Activated naive CD8-positive, alpha-beta T cell treated with anti-CD3 and anti-CD28 coated beads for 36 hours (primary cell): Measurements from ENCODE around the gene PTPN20. TPM values are rescaled to one million over a fixed set of nuclear protein-coding genes. Genes with fewer than 3 reads are reported as not detected.

ENCODE experiments used
- DNase-seq: peaks from one replicate; pipeline ENCODE4 v3.0.0; 2021
- H3K27ac Mint-ChIP-seq: one replicate; pipeline ENCODE4 v1.8.0; 2022; ENCODE audit warnings: mild to moderate bottlenecking, moderate library complexity, mixed read lengths
- H3K27me3 Mint-ChIP-seq: one replicate; pipeline ENCODE4 v1.8.0; 2022; ENCODE audit warnings: mild to moderate bottlenecking, mixed read lengths
- H3K36me3 Mint-ChIP-seq: one replicate; pipeline ENCODE4 v1.8.0; 2021; ENCODE audit warnings: mild to moderate bottlenecking, mixed read lengths
- H3K4me1 Mint-ChIP-seq: one replicate; pipeline ENCODE4 v1.8.0; 2021; ENCODE audit warnings: mixed read lengths
- H3K4me3 Mint-ChIP-seq: one replicate; pipeline ENCODE4 v1.8.0; 2022; ENCODE audit warnings: mild to moderate bottlenecking, moderate library complexity, mixed read lengths
- H3K9me3 Mint-ChIP-seq: one replicate; pipeline ENCODE4 v1.8.0; 2022; ENCODE audit warnings: mixed read lengths
- total RNA-seq, 2 experiments: library from RNA; stranded (reverse); gene quantifications; one replicate each; pipeline ENCODE4 v1.2.3, GENCODE V29; 2021

PTPN20 gene
- total RNA-seq, 2 experiments from 2014 or later = 1.8 to 2.6 TPM

GRCh38 chr10:46999217-46999616 lies 88.0 kb downstream of the PTPN20 start:
- Mint-ChIP-seq H3K4me3 (no peak overlapping the region), H3K36me3 (peaks cover 5% of the 10 kb centered on the region), H3K27me3 (peaks cover 4% of the 10 kb centered on the region), H3K27ac (no peak overlapping the region), H3K4me1 (no peaks in the 10 kb centered on the region), H3K9me3 (peaks cover 2% of the 10 kb centered on the region)
- no peak for DNase-seq

- H3K27me3 Mint-ChIP-seq = peaks cover 13% of the 10 kb centered on the region
Observed at GRCh38 chr10:47008769-47009168, 97.5 kb downstream of the PTPN20 start.

GRCh38 chr10:47009215-47009838 lies 98.1 kb downstream of the PTPN20 start:
- peaks cover 13% of the 10 kb centered on the region for H3K27me3 Mint-ChIP-seq
- no peak overlapping the region for H3K4me3 Mint-ChIP-seq
- no peaks in the 10 kb centered on the region for H3K4me1 Mint-ChIP-seq
- H3K36me3 Mint-ChIP-seq = no peaks in the 10 kb centered on the region
- no peaks in the 10 kb centered on the region for H3K9me3 Mint-ChIP-seq
- no peak for DNase-seq
- no peak overlapping the region for H3K27ac Mint-ChIP-seq

More at GRCh38 chr10:47008769-47009168, 97.5 kb downstream of the PTPN20 start:
- Mint-ChIP-seq H3K4me3 (no peak overlapping the region), H3K4me1 (no peaks in the 10 kb centered on the region), H3K36me3 (no peaks in the 10 kb centered on the region), H3K27ac (no peak overlapping the region), H3K9me3 (no peaks in the 10 kb centered on the region)
- DNase-seq = no peak

- Mint-ChIP-seq H3K4me1 (no peaks in the 10 kb centered on the region), H3K9me3 (no peaks in the 10 kb centered on the region), H3K36me3 (no peaks in the 10 kb centered on the region), H3K4me3 (no peak overlapping the region), H3K27me3 (peaks cover 13% of the 10 kb centered on the region), H3K27ac (no peak overlapping the region)
- DNase-seq = no peak
Observed at GRCh38 chr10:47010036-47010435, 98.8 kb downstream of the PTPN20 start.

GRCh38 chr10:47012214-47012613 lies 101.0 kb downstream of the PTPN20 start:
- DNase-seq = no peak
- H3K9me3 Mint-ChIP-seq = no peaks in the 10 kb centered on the region
- no peaks in the 10 kb centered on the region for H3K4me1 Mint-ChIP-seq
- no peak overlapping the region for H3K27ac Mint-ChIP-seq
- H3K4me3 Mint-ChIP-seq = no peak overlapping the region
- H3K36me3 Mint-ChIP-seq = no peaks in the 10 kb centered on the region
- H3K27me3 Mint-ChIP-seq = peaks cover 9% of the 10 kb centered on the region

- no peak overlapping the region for H3K27ac Mint-ChIP-seq
- peaks cover 7% of the 10 kb centered on the region for H3K27me3 Mint-ChIP-seq
- H3K9me3 Mint-ChIP-seq = no peaks in the 10 kb centered on the region
- no peaks in the 10 kb centered on the region for H3K36me3 Mint-ChIP-seq
- H3K4me1 Mint-ChIP-seq = no peaks in the 10 kb centered on the region
- no peak for DNase-seq
- no peak overlapping the region for H3K4me3 Mint-ChIP-seq
Observed at GRCh38 chr10:47013507-47014154, 102.4 kb downstream of the PTPN20 start.

GRCh38 chr10:47015404-47015803 lies 104.2 kb downstream of the PTPN20 start:
- H3K4me1 Mint-ChIP-seq = no peaks in the 10 kb centered on the region
- no peaks in the 10 kb centered on the region for H3K36me3 Mint-ChIP-seq
- H3K4me3 Mint-ChIP-seq = no peak overlapping the region
- H3K27me3 Mint-ChIP-seq = peaks cover 3% of the 10 kb centered on the region
- no peak for DNase-seq
- no peaks in the 10 kb centered on the region for H3K9me3 Mint-ChIP-seq
- H3K27ac Mint-ChIP-seq = no peak overlapping the region

- no peaks in the 10 kb centered on the region for H3K9me3 Mint-ChIP-seq
- DNase-seq = no peak
Observed at GRCh38 chr10:47016564-47016963, 105.3 kb downstream of the PTPN20 start.

GRCh38 chr10:47018026-47018735 lies 107.0 kb downstream of the PTPN20 start:
- Mint-ChIP-seq H3K4me1 (no peaks in the 10 kb centered on the region), H3K36me3 (no peaks in the 10 kb centered on the region), H3K27me3 (no peaks in the 10 kb centered on the region), H3K9me3 (no peaks in the 10 kb centered on the region), H3K27ac (no peak overlapping the region), H3K4me3 (no peak overlapping the region)
- no peak for DNase-seq

More at GRCh38 chr10:47016564-47016963, 105.3 kb downstream of the PTPN20 start:
- peaks cover 2% of the 10 kb centered on the region for H3K27me3 Mint-ChIP-seq
- H3K4me1 Mint-ChIP-seq = no peaks in the 10 kb centered on the region
- no peak overlapping the region for H3K4me3 Mint-ChIP-seq
- H3K27ac Mint-ChIP-seq = no peak overlapping the region
- H3K36me3 Mint-ChIP-seq = no peaks in the 10 kb centered on the region

GRCh38 chr10:47019155-47020145 lies 108.2 kb downstream of the PTPN20 start:
- H3K4me1 Mint-ChIP-seq = no peaks in the 10 kb centered on the region
- no peak for DNase-seq
- no peak overlapping the region for H3K4me3 Mint-ChIP-seq
- H3K27me3 Mint-ChIP-seq = peaks cover 3% of the 10 kb centered on the region
- H3K36me3 Mint-ChIP-seq = no peaks in the 10 kb centered on the region
- no peaks in the 10 kb centered on the region for H3K9me3 Mint-ChIP-seq
- no peak overlapping the region for H3K27ac Mint-ChIP-seq

- Mint-ChIP-seq H3K4me1 (peaks cover 4% of the 10 kb centered on the region), H3K36me3 (no peaks in the 10 kb centered on the region), H3K4me3 (no peak overlapping the region), H3K27ac (no peak overlapping the region), H3K27me3 (peaks cover 3% of the 10 kb centered on the region), H3K9me3 (no peaks in the 10 kb centered on the region)
- DNase-seq = no peak
Observed at GRCh38 chr10:47020471-47020870, 109.2 kb downstream of the PTPN20 start.

GRCh38 chr10:47021850-47022249 lies 110.6 kb downstream of the PTPN20 start:
- Mint-ChIP-seq H3K36me3 (no peaks in the 10 kb centered on the region), H3K4me1 (peaks cover 4% of the 10 kb centered on the region), H3K9me3 (no peaks in the 10 kb centered on the region), H3K27me3 (peaks cover 3% of the 10 kb centered on the region), H3K27ac (no peak overlapping the region), H3K4me3 (no peak overlapping the region)
- no peak for DNase-seq

- no peak for DNase-seq
- H3K4me3 Mint-ChIP-seq = no peak overlapping the region
- peaks cover 4% of the 10 kb centered on the region for H3K4me1 Mint-ChIP-seq
- H3K27ac Mint-ChIP-seq = no peak overlapping the region
- H3K27me3 Mint-ChIP-seq = peaks cover 3% of the 10 kb centered on the region
- no peaks in the 10 kb centered on the region for H3K36me3 Mint-ChIP-seq
- no peaks in the 10 kb centered on the region for H3K9me3 Mint-ChIP-seq
Observed at GRCh38 chr10:47022311-47023131, 111.3 kb downstream of the PTPN20 start.
